Measurements from ENCODE around the gene NR2E3. TPM values are rescaled to one million over a fixed set of nuclear protein-coding genes. Genes with fewer than 3 reads are reported as not detected.

NR2E3 gene
- total RNA-seq, 1 donor from 2014 or later, result not detected

DNA sequence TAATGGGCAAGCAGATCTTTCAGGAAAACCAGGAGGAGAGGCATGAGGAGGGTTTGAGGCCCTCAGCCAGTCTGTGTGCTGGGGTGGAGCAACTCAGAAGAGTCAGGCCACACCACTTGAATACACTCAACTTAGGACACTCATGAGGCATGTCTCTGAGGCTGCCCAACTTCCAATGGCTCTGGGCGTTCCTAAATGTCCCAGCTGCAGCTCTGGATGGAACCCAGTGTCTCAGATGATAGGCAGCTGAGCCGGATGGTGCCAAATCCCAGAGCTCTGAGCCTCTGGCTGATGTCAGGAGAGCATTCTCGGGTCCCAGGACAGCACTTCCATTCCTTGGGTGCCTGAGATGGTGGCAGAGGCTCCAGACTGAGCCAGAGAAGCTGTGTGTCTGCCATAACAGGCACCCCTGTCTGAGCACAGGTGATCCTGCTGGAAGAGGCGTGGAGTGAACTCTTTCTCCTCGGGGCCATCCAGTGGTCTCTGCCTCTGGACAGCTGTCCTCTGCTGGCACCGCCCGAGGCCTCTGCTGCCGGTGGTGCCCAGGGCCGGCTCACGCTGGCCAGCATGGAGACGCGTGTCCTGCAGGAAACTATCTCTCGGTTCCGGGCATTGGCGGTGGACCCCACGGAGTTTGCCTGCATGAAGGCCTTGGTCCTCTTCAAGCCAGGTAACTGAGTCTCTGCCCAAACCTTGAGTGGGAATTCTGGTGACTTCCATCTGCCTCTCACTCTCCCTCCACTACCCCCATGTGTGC is 2.8 kb downstream of the NR2E3 start:
- DNase-seq (ENCODE audit: low read depth), result no peak
- TF ChIP-seq, protein P1, sequence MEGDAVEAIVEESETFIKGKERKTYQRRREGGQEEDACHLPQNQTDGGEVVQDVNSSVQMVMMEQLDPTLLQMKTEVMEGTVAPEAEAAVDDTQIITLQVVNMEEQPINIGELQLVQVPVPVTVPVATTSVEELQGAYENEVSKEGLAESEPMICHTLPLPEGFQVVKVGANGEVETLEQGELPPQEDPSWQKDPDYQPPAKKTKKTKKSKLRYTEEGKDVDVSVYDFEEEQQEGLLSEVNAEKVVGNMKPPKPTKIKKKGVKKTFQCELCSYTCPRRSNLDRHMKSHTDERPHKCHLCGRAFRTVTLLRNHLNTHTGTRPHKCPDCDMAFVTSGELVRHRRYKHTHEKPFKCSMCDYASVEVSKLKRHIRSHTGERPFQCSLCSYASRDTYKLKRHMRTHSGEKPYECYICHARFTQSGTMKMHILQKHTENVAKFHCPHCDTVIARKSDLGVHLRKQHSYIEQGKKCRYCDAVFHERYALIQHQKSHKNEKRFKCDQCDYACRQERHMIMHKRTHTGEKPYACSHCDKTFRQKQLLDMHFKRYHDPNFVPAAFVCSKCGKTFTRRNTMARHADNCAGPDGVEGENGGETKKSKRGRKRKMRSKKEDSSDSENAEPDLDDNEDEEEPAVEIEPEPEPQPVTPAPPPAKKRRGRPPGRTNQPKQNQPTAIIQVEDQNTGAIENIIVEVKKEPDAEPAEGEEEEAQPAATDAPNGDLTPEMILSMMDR (IDR thresholded peaks at IDR 0.05; ENCODE audit: insufficient read depth, low read length, poor library complexity, severe bottlenecking), result no peak

DNA sequence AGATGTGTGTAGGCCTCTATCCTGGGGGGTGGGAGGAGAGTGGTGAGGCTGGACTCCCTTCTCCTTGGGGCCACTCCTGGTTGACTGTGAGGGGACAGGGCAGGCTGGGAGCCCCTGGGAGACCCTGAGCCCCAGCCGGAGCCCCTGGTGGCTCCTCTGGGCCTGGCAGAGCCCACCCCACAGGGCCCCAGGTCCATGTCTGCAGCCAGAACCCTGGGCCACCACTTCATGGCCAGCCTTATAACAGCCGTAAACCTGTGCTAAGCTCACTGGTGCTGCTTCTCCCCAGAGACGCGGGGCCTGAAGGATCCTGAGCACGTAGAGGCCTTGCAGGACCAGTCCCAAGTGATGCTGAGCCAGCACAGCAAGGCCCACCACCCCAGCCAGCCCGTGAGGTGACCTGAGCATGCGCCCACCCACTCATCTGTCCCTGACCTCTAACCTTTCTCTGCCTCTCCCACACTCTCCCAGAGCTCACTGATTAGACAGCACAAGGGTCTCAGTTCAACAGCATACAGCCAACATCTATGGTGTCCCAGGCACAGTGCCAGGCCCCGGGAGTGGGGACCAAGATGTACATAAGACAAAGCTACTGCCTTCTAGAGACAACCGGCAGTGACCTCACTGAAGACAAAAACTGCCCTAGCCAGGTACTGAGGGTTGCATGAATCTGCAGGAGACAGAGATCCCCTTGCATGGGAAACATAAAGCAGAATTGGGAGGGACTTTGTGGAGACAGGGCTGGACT is 3.5 kb downstream of the NR2E3 start:
- Histone ChIP-seq H3K36me3 (ENCODE audit: control insufficient read depth, insufficient read depth, low read length) (no peaks in the 10 kb centered on the region), H3K27me3 (ENCODE audit: control insufficient read depth, insufficient read depth, low read length) (no peaks in the 10 kb centered on the region), H3K4me3 (ENCODE audit: low read depth, low read length) (no peak overlapping the region)
- TF ChIP-seq, protein P1 (IDR thresholded peaks at IDR 0.05; ENCODE audit: insufficient read depth, low read length, poor library complexity, severe bottlenecking), result no peak
- no peak for DNase-seq (ENCODE audit: low read depth)

More for the DNA sequence above, 2.8 kb downstream of the NR2E3 start:
- Histone ChIP-seq H3K27me3 (ENCODE audit: control insufficient read depth, insufficient read depth, low read length) (no peaks in the 10 kb centered on the region), H3K4me3 (ENCODE audit: low read depth, low read length) (no peak overlapping the region), H3K36me3 (ENCODE audit: control insufficient read depth, insufficient read depth, low read length) (no peaks in the 10 kb centered on the region)

DNA sequence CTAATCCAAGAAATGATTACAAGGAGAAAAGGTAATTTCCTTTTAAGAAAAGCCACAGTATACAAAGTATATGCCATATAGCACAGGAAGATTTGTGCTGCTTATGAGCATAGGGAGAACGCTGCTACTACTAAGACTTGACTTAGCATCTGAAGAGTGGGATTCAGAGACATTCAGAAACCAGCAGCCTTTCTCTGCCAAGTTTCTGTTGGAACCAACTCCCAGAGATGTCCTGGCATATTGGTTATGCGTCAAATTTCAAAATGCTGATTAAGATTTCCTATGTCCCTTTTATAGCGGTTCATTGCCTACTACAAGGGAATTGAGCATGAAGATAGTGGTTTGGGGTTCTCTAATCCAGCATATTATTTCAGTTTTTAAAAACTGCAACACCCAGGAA is 4.9 kb downstream of the NR2E3 start:
- TF ChIP-seq, protein P1 (IDR thresholded peaks at IDR 0.05; ENCODE audit: insufficient read depth, low read length, poor library complexity, severe bottlenecking), result no peak

DNA sequence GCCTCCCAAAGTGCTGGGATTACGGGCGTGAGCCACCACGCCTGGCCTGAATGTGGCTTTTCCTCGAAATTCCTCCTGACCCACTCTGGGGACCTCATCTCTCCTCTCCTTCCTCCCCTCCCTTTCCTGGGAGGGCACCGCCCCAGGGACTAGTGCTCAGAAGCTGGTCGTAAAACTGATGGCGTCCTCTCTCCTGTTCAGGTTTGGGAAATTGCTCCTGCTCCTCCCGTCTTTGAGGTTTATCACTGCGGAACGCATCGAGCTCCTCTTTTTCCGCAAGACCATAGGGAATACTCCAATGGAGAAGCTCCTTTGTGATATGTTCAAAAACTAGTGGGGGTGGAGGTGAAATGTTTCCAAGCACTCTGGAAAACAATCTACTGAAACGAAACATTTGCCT is 7.0 kb downstream of the NR2E3 start:
- TF ChIP-seq, protein P1 (IDR thresholded peaks at IDR 0.05; ENCODE audit: insufficient read depth, low read length, poor library complexity, severe bottlenecking), result no peak
- no peaks in the 10 kb centered on the region for H3K36me3 ChIP-seq (ENCODE audit: control insufficient read depth, insufficient read depth, low read length)
- no peaks in the 10 kb centered on the region for H3K27me3 ChIP-seq (ENCODE audit: control insufficient read depth, insufficient read depth, low read length)
- DNase-seq (ENCODE audit: low read depth), result no peak
- H3K4me3 ChIP-seq (ENCODE audit: low read depth, low read length), result no peak overlapping the region

More for the DNA sequence above, 4.9 kb downstream of the NR2E3 start:
- no peak for DNase-seq (ENCODE audit: low read depth)
- Histone ChIP-seq H3K36me3 (ENCODE audit: control insufficient read depth, insufficient read depth, low read length) (no peaks in the 10 kb centered on the region), H3K27me3 (ENCODE audit: control insufficient read depth, insufficient read depth, low read length) (no peaks in the 10 kb centered on the region), H3K4me3 (ENCODE audit: low read depth, low read length) (no peak overlapping the region)

DNA sequence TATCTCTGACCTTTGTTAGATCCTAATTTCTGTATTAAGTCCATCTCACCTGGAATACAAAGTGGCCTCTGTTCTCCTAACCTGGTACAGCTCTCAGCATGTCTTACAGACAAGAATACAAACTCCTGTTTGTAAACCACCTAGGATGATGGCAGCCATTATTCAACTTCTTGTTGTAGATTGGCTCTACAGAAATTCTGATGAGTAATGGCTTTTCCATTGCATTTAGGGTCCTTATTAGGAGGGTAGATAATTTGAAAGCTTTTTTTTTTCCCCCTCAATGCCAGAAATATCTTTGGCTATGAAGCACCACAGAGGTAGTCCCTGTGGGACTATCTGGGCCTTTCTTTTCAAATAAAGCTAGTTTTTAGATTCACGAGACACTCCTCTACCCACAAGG is 9.8 kb downstream of the NR2E3 start:
- no peak for DNase-seq (ENCODE audit: low read depth)
- TF ChIP-seq, protein P1 (IDR thresholded peaks at IDR 0.05; ENCODE audit: insufficient read depth, low read length, poor library complexity, severe bottlenecking), result no peak
- no peaks in the 10 kb centered on the region for H3K27me3 ChIP-seq (ENCODE audit: control insufficient read depth, insufficient read depth, low read length)
- no peaks in the 10 kb centered on the region for H3K36me3 ChIP-seq (ENCODE audit: control insufficient read depth, insufficient read depth, low read length)
- no peak overlapping the region for H3K4me3 ChIP-seq (ENCODE audit: low read depth, low read length)
